Neural cell (in vitro differentiated cells): ENCODE data around the gene FAM216B. TPM values are rescaled to one million over a fixed set of nuclear protein-coding genes. Genes with fewer than 3 reads are reported as not detected.

Experiments
- H2AFZ ChIP-seq: fragments of 200-600, 300-800 bp; sonication (generic), shearing (Covaris generic); 2 replicates; pipeline ENCODE4 v1.6.0; 2014; ENCODE audit warnings: low read depth, mild to moderate bottlenecking, antibody characterized with exemption, low read length, moderate library complexity
- H3F3A ChIP-seq: fragments of 200-600 bp; shearing (Covaris generic); 2 replicates; pipeline ENCODE4 v1.6.1; 2016; ENCODE audit warnings: mild to moderate bottlenecking, moderate library complexity, mixed read lengths, antibody characterized with exemption, low read length; ENCODE audit not compliant: insufficient read depth, poor library complexity, severe bottlenecking
- H3K27ac ChIP-seq: fragments of 200-600, 300-800 bp; sonication (generic), shearing (Covaris generic); 2 replicates; pipeline ENCODE4 v1.5.1; 2014; ENCODE audit warnings: mild to moderate bottlenecking, low read length, moderate library complexity
- H3K27me3 ChIP-seq: fragments of 300-800, 200-600 bp; sonication (generic), shearing (Covaris generic); 2 replicates; pipeline ENCODE4 v1.6.0; 2014; ENCODE audit warnings: mild to moderate bottlenecking, low read depth, low read length, moderate library complexity; ENCODE audit not compliant: insufficient read depth
- H3K36me3 ChIP-seq: fragments of 300-800, 200-600 bp; sonication (generic), shearing (Covaris generic); 2 replicates; pipeline ENCODE4 v1.5.1; 2014; ENCODE audit warnings: mild to moderate bottlenecking, antibody characterized with exemption, low read length, moderate library complexity; ENCODE audit not compliant: insufficient read depth
- H3K4me2 ChIP-seq: fragments of 300-800, 200-600 bp; sonication (generic), shearing (Covaris generic); 2 replicates; pipeline ENCODE4 v1.6.0; 2014; ENCODE audit warnings: mild to moderate bottlenecking, low read length
- H3K4me3 ChIP-seq: fragments of 300-800, 200-600 bp; sonication (generic), shearing (Covaris generic); 2 replicates; pipeline ENCODE4 v1.5.1; 2014; ENCODE audit warnings: mild to moderate bottlenecking, low read length, moderate library complexity
- H3K79me2 ChIP-seq: fragments of 200-600 bp; shearing (Covaris generic); replicated peaks from 2 replicates; pipeline ENCODE4 v1.6.0; 2014; ENCODE audit warnings: mild to moderate bottlenecking, low read length, moderate library complexity; ENCODE audit not compliant: insufficient read depth
- H3K9ac ChIP-seq: fragments of 300-800, 200-600 bp; sonication (generic), shearing (Covaris generic); 2 replicates; pipeline ENCODE4 v1.6.1; 2016; ENCODE audit warnings: mild to moderate bottlenecking, low read length, mixed read lengths
- H3K9me2 ChIP-seq: fragments of 200-600 bp; shearing (Covaris generic); 2 replicates; pipeline ENCODE4 v1.6.1; 2016; ENCODE audit warnings: mild to moderate bottlenecking, low read length, mixed read lengths; ENCODE audit not compliant: insufficient read depth
- H3K9me3 ChIP-seq: fragments of 200-600, 300-800 bp; sonication (generic), shearing (Covaris generic); 2 replicates; pipeline ENCODE4 v1.6.1; 2016; ENCODE audit warnings: mild to moderate bottlenecking, mixed run types, low read length, moderate library complexity, mixed read lengths
- H4K20me1 ChIP-seq: fragments of 200-600 bp; shearing (Covaris generic); 2 replicates; pipeline ENCODE4 v1.6.1; 2016; ENCODE audit warnings: mild to moderate bottlenecking, mixed run types; ENCODE audit not compliant: insufficient read depth
- CTCF ChIP-seq: fragments of 450-650 bp; IDR thresholded peaks from 2 replicates; pipeline ENCODE4 v1.5.1; 2014; ENCODE audit warnings: antibody characterized with exemption, mild to moderate bottlenecking, moderate library complexity; ENCODE audit not compliant: poor library complexity, severe bottlenecking
- EP300 ChIP-seq: fragments of 450-650 bp; conservative IDR thresholded peaks from 2 replicates; pipeline ENCODE4 v1.6.1; 2014; ENCODE audit warnings: antibody characterized with exemption, mild to moderate bottlenecking, moderate library complexity; ENCODE audit not compliant: poor library complexity, severe bottlenecking
- EZH2 ChIP-seq: fragments of 200-600, 300-800 bp; shearing (Covaris generic), sonication (generic); IDR thresholded peaks from 2 replicates; pipeline ENCODE4 v1.6.1; 2014; ENCODE audit warnings: antibody characterized with exemption, low read length, borderline replicate concordance, mild to moderate bottlenecking; ENCODE audit not compliant: insufficient read depth, poor library complexity, severe bottlenecking
- MXI1 ChIP-seq: fragments of 450-650 bp; conservative IDR thresholded peaks from 2 replicates; pipeline ENCODE4 v1.6.1; 2014; ENCODE audit warnings: antibody characterized with exemption, mild to moderate bottlenecking; ENCODE audit not compliant: poor library complexity, severe bottlenecking
- POLR2AphosphoS5 ChIP-seq: IDR thresholded peaks from 2 replicates; pipeline ENCODE4 v1.6.1; 2012
- RAD21 ChIP-seq: fragments of 450-650 bp; conservative IDR thresholded peaks from 2 replicates; pipeline ENCODE4 v1.6.1; 2014; ENCODE audit warnings: antibody characterized with exemption, mild to moderate bottlenecking, moderate library complexity
- REST ChIP-seq: IDR thresholded peaks from 2 replicates; pipeline ENCODE4 v1.6.1; 2012; ENCODE audit warnings: borderline replicate concordance
- SMC3 ChIP-seq: fragments of 450-650 bp; conservative IDR thresholded peaks from 2 replicates; pipeline ENCODE4 v1.6.1; 2014; ENCODE audit warnings: antibody characterized with exemption, mild to moderate bottlenecking, moderate library complexity; ENCODE audit not compliant: poor library complexity
- TAF1 ChIP-seq: IDR thresholded peaks from 2 replicates; pipeline ENCODE4 v1.6.1; 2012; ENCODE audit warnings: low read depth
- polyA plus RNA-seq: library from polyadenylated mRNA; depleted of rRNA; stranded (reverse); fragments of >200 nt; gene quantifications from 2 replicates; pipeline ENCODE4 v1.2.3, GENCODE V29; 2014

The FAM216B gene
- polyA plus RNA-seq, 1 donor from 2014 or later = not detected

GRCh38 chr13:42804244-42804874, 23.0 kb downstream of the FAM216B start:
- Histone ChIP-seq H3K36me3 (no peaks in the 10 kb centered on the region), H4K20me1 (no peaks in the 10 kb centered on the region), H3K4me2 (no peak overlapping the region), H3K4me3 (no peak overlapping the region), H3K79me2 (no peaks in the 10 kb centered on the region), H3K9me2 (no peaks in the 10 kb centered on the region), H3K27ac (no peak overlapping the region), H3F3A (no peaks in the 10 kb centered on the region), H3K27me3 (no peaks in the 10 kb centered on the region), H3K9ac (no peak overlapping the region), H2AFZ (no peak overlapping the region), H3K9me3 (no peaks in the 10 kb centered on the region)
- no peak for TF ChIP-seq CTCF
- no peak for TF ChIP-seq SMC3
- no peak for TF ChIP-seq MXI1
- no peak for TF ChIP-seq POLR2AphosphoS5
- TF ChIP-seq EZH2 = no peak
- no peak for TF ChIP-seq TAF1
- TF ChIP-seq REST = no peak
- no peak for TF ChIP-seq RAD21
- TF ChIP-seq EP300 = no peak

GRCh38 chr13:42807241-42807640, 25.9 kb downstream of the FAM216B start:
- Histone ChIP-seq H3K27me3 (no peaks in the 10 kb centered on the region), H3F3A (no peaks in the 10 kb centered on the region), H3K9ac (no peak overlapping the region), H3K36me3 (no peaks in the 10 kb centered on the region), H3K9me2 (no peaks in the 10 kb centered on the region), H3K9me3 (no peaks in the 10 kb centered on the region), H3K79me2 (no peaks in the 10 kb centered on the region), H2AFZ (no peak overlapping the region), H4K20me1 (no peaks in the 10 kb centered on the region), H3K27ac (no peak overlapping the region), H3K4me2 (no peak overlapping the region), H3K4me3 (no peak overlapping the region)
- no peak for TF ChIP-seq RAD21
- TF ChIP-seq SMC3 = no peak
- TF ChIP-seq MXI1 = no peak
- no peak for TF ChIP-seq REST
- TF ChIP-seq EP300 = no peak
- TF ChIP-seq POLR2AphosphoS5 = no peak
- no peak for TF ChIP-seq CTCF
- no peak for TF ChIP-seq TAF1
- no peak for TF ChIP-seq EZH2
